ENCODE results near the gene SCGB3A1.

Gene SCGB3A1, protein sequence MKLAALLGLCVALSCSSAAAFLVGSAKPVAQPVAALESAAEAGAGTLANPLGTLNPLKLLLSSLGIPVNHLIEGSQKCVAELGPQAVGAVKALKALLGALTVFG

DNA sequence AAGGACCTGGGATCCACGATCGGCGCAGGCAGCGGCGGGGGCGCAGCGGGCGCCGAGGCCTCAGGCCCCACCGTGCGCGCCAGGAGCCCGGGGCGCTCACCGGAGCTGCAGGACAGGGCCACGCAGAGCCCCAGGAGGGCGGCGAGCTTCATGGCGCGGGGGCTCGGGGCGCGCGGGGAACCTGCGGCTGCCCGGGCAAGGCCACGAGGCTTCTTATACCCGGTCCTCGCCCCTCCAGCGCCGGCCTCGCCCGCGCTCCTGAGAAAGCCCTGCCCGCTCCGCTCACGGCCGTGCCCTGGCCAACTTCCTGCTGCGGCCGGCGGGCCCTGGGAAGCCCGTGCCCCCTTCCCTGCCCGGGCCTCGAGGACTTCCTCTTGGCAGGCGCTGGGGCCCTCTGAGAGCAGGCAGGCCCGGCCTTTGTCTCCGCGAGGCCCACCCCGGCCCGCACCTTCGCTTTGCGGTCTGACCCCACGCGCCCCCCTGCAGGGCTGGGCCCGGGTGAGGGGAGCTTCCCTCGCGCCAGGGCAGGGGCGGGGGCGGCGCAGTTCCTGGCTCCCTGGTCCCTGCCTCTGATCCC, at the start of gene SCGB3A1:
Gene SCGB3A1 (minus strand): TSS at position 189 of the 577 bp plus-strand sequence. CDS start 37 bp downstream, at position 152.
- DNase-seq, result no peak

DNA sequence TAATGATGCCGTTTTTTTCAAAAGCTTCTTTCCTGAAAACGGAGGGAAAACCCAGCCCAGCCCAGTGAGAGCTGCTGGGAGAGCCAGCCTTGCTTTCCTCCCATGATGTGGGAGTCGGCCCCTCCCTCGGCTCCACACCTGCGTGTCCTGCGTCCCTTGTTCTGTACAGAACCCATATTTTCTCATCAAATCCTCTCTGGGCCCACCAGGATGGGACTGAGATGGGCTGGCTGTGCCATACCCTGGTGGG, 49.2 kb upstream of the SCGB3A1 start:
- DNase-seq, result no peak

DNA sequence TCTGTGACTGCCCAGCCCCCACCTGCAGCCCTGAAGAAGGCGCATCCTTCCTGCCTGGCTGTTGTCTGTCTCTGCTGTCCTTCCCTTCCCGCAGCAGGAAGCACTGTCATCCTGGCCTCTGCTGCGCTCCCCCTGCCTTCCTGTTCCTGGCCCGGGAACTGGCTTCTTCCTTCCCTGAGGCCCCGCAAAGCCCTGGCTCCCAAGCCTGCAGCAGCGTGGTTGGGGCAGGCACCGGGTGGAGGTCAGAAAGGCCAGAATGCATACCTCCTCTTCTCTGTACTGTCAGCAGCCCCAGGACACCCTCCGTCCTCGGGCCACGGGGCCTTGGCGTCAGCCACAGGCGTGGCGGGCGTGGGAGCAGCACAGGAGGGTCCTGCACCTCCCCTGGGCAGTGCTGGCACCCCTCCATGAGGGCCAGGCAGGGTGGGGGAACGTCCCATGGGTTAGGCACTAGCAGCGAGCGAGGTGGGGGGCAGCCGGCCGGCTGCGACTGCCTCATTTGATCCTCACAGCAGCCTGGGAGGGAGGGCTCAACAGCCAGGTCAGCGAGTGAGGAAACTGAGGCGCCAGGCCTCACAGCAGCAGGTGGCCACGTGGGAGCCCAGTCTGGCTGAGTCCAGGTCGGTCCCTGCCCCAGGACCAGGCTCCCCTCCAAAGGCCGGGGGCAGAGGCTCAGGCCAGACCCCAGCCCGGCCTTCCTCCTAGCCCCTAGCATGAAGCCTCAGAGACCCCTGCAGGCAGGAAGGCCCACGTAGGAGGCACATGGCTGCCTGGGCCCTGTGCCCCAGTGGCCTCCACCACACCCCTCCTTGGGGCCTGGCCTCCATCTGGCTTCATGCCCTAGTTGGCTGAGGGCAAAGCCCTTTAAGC, 48.7 kb upstream of the SCGB3A1 start:
- no peak for DNase-seq

DNA sequence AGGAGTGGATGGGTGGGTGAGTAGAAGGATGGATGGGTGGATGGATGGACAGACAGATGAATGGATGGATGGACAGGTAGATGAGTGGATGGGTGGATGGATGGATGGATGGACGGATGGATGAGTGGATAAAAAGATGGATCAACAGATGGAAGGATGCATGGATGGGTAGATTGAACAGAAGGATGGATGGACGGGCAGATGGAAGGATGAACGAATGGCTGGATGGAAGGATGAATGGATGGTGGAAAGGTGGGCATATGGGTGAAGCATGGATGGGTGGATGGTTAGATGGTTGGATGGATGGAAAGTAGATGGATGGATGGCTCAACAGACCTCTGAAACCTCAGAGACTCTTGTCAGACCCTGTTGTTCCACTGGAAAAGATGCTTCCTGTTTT, 48.0 kb upstream of the SCGB3A1 start:
- DNase-seq, result no peak

DNA sequence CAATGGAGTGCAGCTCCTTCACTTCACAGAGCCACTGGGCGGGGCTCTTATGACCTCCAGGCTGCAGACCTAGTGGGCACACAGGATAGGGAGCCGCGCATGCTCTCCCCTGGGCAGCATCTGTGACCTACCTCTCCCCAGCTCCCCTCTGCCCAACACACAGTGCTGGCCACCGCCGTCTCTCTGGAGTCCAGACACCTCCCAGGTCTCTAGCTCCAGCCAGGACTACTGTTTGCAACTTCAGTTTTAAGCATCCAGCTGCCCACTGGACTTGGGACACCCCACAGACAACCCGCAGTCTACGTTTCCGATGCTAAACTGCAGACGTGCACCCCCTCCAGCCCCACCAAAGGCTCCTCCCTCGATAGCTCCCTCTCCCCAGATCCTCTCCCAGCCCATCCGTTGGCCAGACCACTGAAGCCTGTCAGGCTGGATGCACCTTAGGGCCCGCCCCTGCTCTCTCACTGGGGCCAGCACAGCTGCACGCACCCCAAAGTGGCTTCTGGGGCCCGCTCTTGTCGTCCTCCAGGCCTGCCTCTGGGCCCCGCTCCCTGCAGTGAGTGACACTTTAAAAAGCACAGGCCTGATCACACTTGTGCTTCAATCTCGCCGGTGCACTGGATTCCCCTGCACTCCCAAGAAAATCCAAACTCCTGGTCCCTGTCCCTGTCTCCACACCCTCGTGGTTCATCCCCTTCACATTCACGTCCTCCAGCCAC, 46.8 kb upstream of the SCGB3A1 start:
- no peak for DNase-seq

DNA sequence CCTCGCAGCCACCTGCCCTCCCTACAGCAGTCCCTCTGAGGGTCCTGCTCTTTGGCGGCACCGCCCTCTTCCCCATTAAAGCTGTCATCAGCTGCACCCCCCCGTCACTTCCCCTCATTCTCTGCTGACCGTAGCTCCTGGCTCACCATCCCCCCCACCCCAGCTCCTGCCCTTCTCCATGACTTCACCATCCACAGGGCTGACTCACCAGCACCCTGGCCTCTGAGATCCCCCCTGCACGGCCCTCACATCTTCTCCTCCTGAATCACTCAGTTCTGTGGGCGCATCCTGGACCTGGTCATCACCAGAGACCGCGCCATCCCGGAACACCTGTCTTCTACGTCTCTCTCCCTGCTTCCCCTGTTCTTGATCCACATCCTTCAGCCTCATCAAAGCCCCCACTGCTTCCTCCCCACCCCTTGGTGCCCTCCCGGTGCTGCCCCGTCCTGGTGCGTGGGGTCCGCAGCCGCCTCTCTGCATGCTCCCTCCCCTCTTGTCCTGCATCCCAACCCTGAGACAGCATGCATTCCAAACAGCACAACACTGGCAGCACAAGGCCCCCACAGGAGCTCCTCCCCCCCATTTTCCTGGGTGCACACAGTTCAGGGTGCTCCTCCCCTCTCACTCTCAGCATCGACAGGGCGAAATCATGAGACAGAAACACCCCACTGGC, 45.2 kb upstream of the SCGB3A1 start:
- DNase-seq, result no peak

DNA sequence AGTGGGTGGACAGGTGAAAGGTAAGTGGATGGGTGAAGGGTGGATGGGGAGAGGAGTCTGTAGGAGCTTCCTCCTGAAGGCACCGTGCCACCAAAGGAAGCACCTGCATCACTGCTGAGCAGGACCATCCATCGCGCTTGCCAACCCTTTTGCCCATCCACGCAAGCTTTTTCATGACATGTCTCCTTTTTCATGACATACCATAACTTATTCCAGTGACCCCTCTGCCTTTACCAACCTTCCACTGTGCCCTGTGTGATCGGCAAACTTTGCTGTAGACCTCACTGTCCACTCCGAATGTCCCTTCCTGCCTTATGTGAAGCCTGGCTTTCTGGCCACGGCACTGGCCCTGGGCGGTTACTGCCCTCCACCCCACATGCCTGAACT, 44.7 kb upstream of the SCGB3A1 start:
- no peak for DNase-seq

DNA sequence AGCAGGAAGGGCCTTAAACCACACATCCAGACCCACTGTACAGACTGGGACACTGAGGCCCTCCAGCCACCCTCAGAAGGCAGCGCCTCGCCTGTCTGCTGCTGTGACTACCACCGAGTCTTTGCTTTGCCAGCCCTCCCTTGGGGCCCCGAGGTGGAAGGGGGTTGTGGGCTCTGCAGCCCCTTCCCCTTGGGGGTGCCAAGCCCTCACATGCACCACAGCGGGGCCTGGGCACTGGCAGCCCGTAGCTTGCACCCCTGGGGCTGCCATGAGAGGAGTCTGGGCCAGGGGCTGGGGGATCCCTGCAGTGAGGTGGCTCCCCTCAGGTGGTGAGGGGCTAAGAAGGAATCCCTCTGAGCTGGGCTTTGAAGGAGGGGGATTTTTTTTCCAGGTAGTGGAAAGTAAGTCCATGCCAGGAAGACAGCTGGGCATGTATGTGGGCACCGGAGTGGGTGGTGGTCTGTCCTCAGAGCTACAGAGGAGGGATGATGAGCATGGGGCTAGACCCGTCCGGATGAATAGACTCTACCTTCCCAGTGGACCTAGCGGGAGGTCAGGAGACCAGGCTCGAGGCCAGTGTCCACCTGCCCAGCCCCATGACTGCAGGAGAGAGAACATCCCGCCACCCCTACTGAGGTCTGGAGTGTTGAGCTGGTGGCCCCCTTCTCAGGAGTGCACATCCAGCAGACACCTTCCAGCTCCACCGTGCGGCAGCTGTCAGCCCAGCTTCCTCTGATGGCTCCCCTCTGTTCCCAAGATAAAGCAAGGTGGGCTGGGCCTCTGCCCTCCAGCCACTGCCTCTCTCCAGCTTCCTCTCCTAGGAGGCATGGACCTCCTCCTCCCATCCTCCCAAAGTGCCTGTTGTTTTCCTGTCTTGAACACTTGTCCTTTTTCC, 42.2 kb upstream of the SCGB3A1 start:
- no peak for DNase-seq

DNA sequence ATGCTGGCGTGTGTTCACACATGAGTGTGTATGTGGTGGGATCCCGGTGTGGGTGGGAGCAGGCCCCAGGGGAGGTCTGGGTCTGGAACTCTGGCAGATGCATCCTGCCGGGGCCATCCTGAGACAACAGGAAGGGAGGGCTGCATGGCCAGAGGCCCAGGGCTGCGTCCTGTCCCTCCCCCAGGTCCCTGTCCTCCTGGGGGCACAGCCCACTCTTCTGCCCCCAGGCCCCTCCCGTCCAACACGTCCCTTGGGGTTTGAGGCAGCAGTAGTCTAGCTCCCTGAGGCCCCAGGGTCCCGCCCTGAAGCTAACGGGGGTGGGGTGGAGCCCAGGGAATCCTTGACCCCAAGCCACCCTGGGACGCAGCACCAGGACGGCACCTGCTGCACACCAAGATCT, 41.5 kb upstream of the SCGB3A1 start:
- no peak for DNase-seq

DNA sequence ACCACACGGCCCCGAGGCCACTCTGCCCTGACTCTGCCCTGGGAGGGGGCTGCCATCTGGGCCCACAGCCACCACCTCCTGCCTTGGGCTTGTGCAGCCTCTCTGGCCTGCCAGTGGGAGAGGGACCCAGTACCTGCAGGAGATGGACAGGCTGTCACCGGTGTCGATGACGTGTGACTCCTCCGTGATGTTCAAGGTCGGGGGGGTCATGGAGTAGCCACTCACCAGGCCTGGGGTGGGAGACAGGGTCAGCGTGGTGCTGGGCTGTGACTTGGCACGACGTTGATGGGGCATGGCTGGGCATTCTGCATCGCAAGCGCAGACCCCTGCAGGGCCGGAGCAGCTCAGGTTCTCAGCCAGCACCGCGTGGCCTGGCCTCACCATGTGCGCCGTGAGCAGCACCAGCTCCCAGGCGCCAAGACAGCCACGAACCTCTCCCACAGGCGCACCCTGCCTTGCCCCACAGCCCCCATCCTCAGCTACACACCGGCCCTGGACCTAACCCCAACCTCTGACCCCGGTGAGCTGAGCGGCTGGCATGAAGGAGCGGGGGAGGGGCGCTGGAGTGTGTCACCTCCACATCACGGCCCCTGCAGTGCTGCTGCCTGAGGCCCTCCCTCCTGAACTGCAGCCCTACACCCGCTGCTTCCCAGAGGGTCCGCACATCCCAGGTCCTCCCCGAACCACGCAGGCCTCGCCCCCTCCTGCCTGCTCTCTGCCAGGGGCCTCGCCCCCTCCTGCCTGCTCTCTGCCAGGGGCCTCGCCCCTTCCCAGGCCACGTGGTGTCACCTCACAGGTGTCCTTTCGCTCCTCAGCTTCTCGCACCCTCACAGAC, 40.5 kb upstream of the SCGB3A1 start:
- DNase-seq, result no peak

DNA sequence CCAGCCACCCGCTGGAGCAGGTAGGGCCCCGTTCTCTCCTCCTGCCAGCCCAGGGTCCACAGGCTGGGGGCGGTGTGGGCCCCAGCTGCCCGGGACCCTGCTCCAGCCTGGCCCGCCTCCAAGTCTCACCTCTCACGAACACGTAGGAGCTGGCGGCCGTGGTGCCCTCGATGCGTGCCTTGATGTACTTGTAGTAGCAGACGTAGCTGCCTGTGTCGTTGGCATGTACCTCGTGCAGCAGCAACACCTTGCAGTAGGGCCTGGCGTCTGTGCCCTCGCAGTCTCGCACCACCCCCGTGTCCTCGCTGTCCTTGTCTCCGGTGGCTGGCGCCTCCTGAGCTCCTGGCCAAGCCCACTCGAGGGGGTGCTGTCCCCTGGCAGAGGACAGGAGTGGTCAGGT, 39.1 kb upstream of the SCGB3A1 start:
- no peak for DNase-seq

DNA sequence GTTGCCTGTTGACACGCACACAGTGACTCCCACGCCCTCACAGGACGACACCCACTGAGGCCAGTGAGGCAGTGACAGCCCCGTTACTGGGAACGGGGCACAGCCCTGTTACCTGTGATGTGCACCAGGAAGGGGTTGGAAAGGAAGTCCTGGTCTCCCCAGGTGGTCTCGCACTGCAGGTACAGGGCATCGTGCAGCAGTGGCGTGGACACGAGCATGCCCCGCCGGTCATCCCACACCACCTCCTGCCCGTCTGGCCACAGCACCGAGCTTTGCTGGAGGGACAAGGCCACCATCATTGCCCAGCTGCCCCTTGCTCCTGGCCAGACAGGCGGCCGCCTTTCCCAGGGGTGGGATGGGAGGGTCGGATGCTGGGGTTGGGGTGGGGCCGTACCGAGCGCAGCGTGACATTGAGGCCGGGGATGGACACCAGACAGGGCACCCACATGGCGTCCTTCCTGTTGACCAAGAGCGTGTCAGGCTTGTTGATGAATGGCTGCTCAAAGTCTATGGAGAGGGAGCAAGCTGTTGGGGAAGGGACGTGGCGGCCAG, 38.6 kb upstream of the SCGB3A1 start:
- DNase-seq, result no peak

DNA sequence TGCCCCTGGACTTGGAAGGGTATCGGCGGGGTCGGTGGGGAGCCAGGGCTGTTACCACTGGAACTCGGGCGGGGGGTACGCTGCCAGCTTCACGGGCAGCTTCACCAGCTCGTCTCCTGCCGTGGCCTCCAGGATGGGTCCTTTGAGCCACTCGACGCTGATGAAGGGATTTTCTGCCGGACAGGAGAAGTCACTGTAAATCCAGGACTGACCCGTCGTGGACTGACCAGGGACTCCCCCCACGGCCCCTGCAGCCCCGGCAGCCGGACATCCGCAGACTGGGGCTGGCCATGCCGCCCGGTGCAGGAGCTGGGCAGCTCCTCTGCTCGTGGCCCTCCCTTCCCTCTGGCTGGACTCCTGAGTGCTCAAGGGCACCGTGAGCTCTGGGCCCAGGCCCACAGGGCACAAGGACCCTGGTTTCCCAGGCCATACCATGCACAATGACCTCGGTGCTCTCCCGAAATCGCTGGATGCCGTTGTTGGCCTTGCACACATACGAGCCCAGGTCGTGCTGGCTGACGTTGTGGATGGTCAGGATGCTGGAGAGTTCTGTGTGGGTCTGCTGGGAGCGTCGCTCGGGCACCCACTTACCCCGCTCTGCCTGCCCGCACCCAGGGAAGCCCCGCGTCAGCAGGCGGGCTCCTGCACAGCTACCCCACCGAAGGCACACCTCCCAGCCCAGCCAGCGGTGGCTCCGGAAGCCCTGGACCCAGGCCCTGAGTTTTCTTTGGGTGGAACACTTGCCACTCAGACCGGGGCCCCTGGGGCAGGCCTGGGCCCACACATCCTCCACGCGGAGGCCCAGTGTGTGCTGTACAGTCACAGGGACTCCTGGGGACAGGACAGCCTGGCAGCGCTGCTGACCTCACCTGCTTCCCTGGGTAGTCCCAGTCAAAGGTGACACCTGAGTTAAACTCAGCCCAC, 37.8 kb upstream of the SCGB3A1 start:
- no peak for DNase-seq

DNA sequence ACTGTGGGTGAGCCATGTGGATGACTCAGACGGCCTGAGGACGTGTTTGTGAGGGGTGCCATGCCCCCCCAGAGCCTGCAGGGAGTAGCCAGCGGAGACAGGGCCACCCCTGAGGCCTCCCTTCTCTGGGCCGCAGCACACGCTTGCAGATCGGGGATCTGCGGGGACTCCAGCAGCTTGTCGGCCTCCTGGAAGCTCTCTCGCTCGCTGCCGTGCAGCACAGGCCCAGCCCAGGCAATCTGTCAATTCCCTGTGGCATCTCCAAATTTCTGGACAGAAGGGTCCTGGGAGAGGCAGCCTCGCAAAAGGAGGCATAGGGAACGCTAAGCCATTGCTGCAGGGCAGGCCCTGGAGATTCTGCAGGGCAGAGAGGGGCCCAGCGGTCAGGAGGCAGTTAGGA, 36.9 kb upstream of the SCGB3A1 start:
- DNase-seq, result no peak

DNA sequence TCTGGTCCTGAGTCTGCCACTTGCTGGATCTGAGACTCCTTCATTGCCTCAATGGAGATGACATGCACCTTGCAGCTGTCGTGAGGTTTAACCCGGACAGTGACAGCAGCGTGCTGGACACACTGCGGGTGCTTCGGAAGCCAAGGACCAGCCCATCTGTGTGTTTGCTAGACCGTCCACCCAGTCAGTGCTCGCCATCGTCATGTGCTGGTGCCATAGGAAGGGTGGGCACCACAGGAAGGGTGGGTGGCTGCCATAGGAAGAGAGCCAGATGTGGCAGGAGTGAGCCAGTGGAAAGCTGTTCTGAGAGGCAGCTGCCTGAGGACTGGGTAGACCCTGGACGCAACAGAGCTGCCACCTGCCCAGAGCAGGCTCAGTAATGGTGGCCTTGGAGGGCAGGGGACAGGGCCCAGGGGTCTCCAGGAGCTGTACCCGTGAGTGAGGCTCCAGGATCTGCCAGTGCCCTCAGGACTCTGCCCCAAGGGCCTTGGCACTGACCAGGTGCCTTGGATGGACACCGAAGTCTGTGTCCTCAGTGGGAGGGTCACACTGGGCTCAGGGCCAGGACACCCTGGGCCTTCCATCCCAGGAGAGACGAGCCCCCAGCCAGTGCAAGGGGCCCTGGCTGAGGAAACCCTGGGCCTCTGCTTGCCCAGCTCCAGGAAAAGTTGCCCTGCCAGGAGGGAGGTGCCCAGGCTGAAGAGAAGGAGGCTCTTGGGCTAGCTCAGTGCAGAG, 36.3 kb upstream of the SCGB3A1 start:
- no peak for DNase-seq

DNA sequence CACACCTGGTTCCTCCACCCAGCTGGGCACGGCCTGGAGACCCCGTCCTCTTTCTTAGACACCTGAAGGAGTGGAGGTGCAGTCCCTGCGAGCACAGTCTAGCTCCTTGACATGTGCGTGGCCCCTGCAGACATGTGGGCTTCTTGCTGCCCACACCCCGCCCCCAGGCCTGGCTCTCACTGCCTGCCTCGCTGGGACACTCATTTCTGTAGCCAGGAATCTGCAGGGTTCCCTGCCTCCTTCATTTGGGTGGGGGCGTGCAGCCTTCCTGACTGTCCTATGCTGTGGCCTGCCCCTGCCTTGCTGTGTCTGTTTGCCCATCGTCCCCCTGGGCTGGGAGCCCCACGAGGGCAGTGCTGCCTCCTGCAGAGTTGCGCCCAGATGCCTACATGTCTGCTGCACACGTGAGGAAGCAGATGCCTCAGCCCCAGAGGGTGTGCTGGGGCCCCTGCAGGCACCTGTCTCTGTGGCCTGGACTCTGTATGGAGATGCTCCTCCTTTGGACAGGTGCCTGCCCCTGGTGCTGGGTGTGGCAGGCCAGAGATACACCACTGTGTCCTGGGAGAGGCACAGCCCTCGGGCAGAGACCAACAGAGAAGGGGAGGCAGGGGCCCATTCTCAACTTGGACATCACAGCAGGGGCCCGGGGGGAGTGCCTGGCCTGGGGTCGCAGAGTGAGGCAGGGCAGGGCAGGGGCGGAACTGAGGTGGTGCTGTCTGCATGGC, 35.5 kb upstream of the SCGB3A1 start:
- DNase-seq, result no peak

DNA sequence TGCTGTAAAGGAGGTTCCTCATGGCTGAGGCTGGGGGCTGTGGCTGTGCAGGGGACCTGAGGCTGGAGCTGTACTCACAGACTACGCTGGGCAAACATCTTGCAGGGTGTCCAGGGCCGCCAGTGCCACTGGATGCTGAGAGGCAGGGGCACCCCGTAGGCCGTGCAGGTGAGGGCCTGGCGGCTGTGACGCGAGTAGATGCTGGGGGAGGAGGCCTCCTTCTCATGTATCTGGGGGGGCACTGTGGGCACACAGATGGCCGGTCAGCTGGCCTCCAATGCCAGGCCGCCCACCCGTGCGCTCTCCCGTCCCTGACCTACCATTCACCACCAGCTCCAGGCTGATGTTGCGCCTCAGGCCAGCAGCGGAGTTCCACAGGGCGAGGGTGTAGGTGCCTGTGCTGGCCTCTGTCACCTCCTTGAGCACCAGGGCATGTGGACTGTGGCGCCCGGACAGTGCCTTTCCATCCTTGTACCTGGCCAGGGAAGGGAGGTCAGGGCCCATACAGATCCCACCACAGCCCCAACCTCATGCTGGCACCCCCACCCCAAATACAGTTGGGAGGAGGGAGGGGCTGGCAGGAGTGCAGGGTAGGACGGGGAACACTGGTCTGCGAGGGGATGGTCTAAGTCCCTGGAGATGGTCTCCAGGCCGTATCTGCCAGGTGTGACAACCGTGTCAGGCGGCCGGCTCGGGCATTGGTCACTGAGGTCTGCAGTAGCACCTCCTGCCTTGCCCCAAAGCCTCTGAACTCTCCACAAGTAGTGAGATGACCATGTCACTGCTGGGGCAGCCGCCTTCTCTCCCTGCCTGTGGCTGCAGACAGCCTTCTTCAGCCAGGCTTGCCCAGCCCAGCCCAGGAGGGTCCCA, 34.7 kb upstream of the SCGB3A1 start:
- DNase-seq, result no peak
